Osteoblast (primary cell): ENCODE results near the gene NTNG2. TPM values are rescaled to one million over a fixed set of nuclear protein-coding genes. Genes with fewer than 3 reads are reported as not detected.

Source experiments
- DNase-seq: peaks from one replicate; pipeline ENCODE4 v3.0.0; 2011; ENCODE audit warnings: low spot score, mixed read lengths; ENCODE audit not compliant: insufficient read length; ENCODE audit errors: missing footprints
- H2AFZ ChIP-seq: 2 replicates; pipeline ENCODE4 v1.6.0; 2011; ENCODE audit warnings: mild to moderate bottlenecking, low read length
- H3K27ac ChIP-seq: 2 replicates; pipeline ENCODE4 v1.5.1; 2011; ENCODE audit warnings: mild to moderate bottlenecking, low read depth, low read length, moderate library complexity
- H3K27me3 ChIP-seq: 2 replicates; pipeline ENCODE4 v1.6.0; 2012; ENCODE audit warnings: mild to moderate bottlenecking, control low read depth, inconsistent platforms, low read length, moderate library complexity; ENCODE audit not compliant: insufficient read depth
- H3K36me3 ChIP-seq: 2 replicates; pipeline ENCODE4 v1.5.1; 2011; ENCODE audit warnings: mild to moderate bottlenecking, low read length, control low read depth, moderate library complexity; ENCODE audit not compliant: insufficient read depth
- H3K4me1 ChIP-seq: 2 replicates; pipeline ENCODE4 v1.5.1; 2011; ENCODE audit warnings: mild to moderate bottlenecking, low read length, control low read depth, moderate library complexity; ENCODE audit not compliant: insufficient read depth
- H3K4me2 ChIP-seq: 2 replicates; pipeline ENCODE4 v1.6.0; 2011; ENCODE audit warnings: mild to moderate bottlenecking, low read length; ENCODE audit not compliant: insufficient read depth
- H3K4me3 ChIP-seq: fragments of 200-600 bp; sonication (generic); 3 replicates; pipeline ENCODE4 v1.5.1; 2012; ENCODE audit warnings: mild to moderate bottlenecking, low read length, inconsistent platforms; ENCODE audit not compliant: insufficient read depth
- H3K79me2 ChIP-seq: 2 replicates; pipeline ENCODE4 v1.6.0; 2012; ENCODE audit warnings: mild to moderate bottlenecking, low read length, control low read depth, inconsistent platforms; ENCODE audit not compliant: insufficient read depth
- H3K9me3 ChIP-seq: 2 replicates; pipeline ENCODE4 v1.5.1; 2011; ENCODE audit warnings: low read depth, low read length, control low read depth
- H4K20me1 ChIP-seq: 2 replicates; pipeline ENCODE4 v1.6.0; 2012; ENCODE audit warnings: mild to moderate bottlenecking, low read length, control low read depth; ENCODE audit not compliant: insufficient read depth
- CTCF ChIP-seq: IDR thresholded peaks from 2 replicates; pipeline ENCODE4 v1.5.1; 2011; ENCODE audit warnings: mild to moderate bottlenecking, low read depth, low read length, moderate library complexity; ENCODE audit errors: extremely low read depth
- total RNA-seq: library from RNA; depleted of rRNA; stranded (reverse); fragments of >200 nt; gene quantifications from 2 replicates; pipeline ENCODE4 v1.2.3, GENCODE V29; 2012

NTNG2 gene
- total RNA-seq, 1 donor: 9.4 TPM

- no peak for TF ChIP-seq CTCF
- no peaks in the 10 kb centered on the region for H4K20me1 ChIP-seq
- no peak overlapping the region for H3K4me2 ChIP-seq
- H3K27me3 ChIP-seq: peaks cover 53% of the 10 kb centered on the region
- H3K36me3 ChIP-seq: no peaks in the 10 kb centered on the region
- no peaks in the 10 kb centered on the region for H3K9me3 ChIP-seq
- H3K27ac ChIP-seq: no peak overlapping the region
- H3K4me1 ChIP-seq: no peaks in the 10 kb centered on the region
- H3K4me3 ChIP-seq: no peak overlapping the region
- no peak overlapping the region for H2AFZ ChIP-seq
- DNase-seq: no peak
- H3K79me2 ChIP-seq: no peaks in the 10 kb centered on the region
These were observed 40.8 kb upstream of the NTNG2 start for GRCh38 chr9:132121021-132121420.

- Histone ChIP-seq H3K9me3 (no peaks in the 10 kb centered on the region), H4K20me1 (no peaks in the 10 kb centered on the region), H3K27me3 (peaks cover 89% of the 10 kb centered on the region), H3K27ac (no peak overlapping the region), H3K79me2 (no peaks in the 10 kb centered on the region), H3K4me2 (no peak overlapping the region), H3K4me3 (no peak overlapping the region), H3K36me3 (no peaks in the 10 kb centered on the region), H2AFZ (no peak overlapping the region), H3K4me1 (no peaks in the 10 kb centered on the region)
- no peak for DNase-seq
- no peak for TF ChIP-seq CTCF
These were observed 37.1 kb upstream of the NTNG2 start for GRCh38 chr9:132124800-132125199.

GRCh38 chr9:132125361-132125760 is 36.5 kb upstream of the NTNG2 start:
- Histone ChIP-seq H2AFZ (no peak overlapping the region), H3K4me3 (no peak overlapping the region), H3K4me2 (no peak overlapping the region), H3K79me2 (no peaks in the 10 kb centered on the region), H4K20me1 (no peaks in the 10 kb centered on the region), H3K4me1 (no peaks in the 10 kb centered on the region), H3K27ac (no peak overlapping the region), H3K36me3 (no peaks in the 10 kb centered on the region), H3K27me3 (peaks cover 88% of the 10 kb centered on the region), H3K9me3 (no peaks in the 10 kb centered on the region)
- TF ChIP-seq CTCF: no peak
- DNase-seq: no peak

GRCh38 chr9:132125944-132126679 is 35.7 kb upstream of the NTNG2 start:
- Histone ChIP-seq H4K20me1 (no peaks in the 10 kb centered on the region), H3K79me2 (no peaks in the 10 kb centered on the region), H3K36me3 (no peaks in the 10 kb centered on the region), H3K4me2 (no peak overlapping the region), H3K4me3 (no peak overlapping the region), H3K4me1 (no peaks in the 10 kb centered on the region), H2AFZ (no peak overlapping the region), H3K27me3 (peaks cover 91% of the 10 kb centered on the region), H3K27ac (no peak overlapping the region), H3K9me3 (no peaks in the 10 kb centered on the region)
- TF ChIP-seq CTCF: no peak
- DNase-seq: no peak
